ENCODE results near the gene PRDX3.

PRDX3 gene

DNA sequence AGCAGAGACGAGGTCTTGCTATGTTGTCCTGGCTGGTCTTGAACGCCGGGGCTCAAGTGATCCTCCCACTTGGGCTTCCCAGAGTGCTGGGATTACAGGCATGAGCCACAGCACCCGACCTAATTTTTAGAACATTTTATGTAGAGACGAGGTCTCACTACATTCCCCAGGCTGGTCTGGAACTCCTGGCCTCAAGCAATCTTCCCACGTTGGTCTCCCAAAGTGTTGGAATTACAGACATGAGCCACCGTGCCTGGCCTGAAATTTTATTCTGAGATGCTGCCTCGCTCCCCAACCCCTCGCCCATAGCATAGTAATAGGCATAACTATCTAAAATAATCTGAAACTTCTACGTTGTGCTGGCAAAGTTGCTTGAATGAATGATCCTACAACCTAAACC, 35.0 kb downstream of the PRDX3 start:
- Histone ChIP-seq H3K27ac (ENCODE audit: low read length, poor library complexity, severe bottlenecking) (no peak overlapping the region), H3K9ac (ENCODE audit: low read length) (no peak overlapping the region), H2BK120ac (ENCODE audit: low read depth, low read length) (no peak overlapping the region), H3K4me3 (ENCODE audit: insufficient read depth in 1 of 2, low read depth in 1 of 2, low read length in 2 of 2) (no peak overlapping the region), H4K8ac (ENCODE audit: low read length) (no peak overlapping the region), H3K9me3 (ENCODE audit: control insufficient read depth, low read length) (no peaks in the 10 kb centered on the region), H3K36me3 (ENCODE audit: control insufficient read depth in 1 of 2, insufficient read depth in 2 of 2, low read depth in 1 of 2, low read length in 2 of 2) (peaks cover 32 to 37% of the 10 kb centered on the region in 2 experiments), H2BK5ac (ENCODE audit: low read depth, low read length, poor library complexity, severe bottlenecking) (no peak overlapping the region), H3K4ac (ENCODE audit: low read depth in 1 of 2, low read length in 2 of 2) (no peak overlapping the region), H2BK15ac (ENCODE audit: low read depth, poor library complexity, severe bottlenecking) (no peak overlapping the region), H4K91ac (ENCODE audit: low read length) (no peak overlapping the region), H3K23ac (ENCODE audit: low read length in 2 of 2) (no peak overlapping the region), H3K18ac (ENCODE audit: low read depth in 1 of 2, low read length in 2 of 2) (no peak overlapping the region), H3K4me2 (ENCODE audit: low read length, poor library complexity, severe bottlenecking) (no peak overlapping the region), H3K27me3 (ENCODE audit: control insufficient read depth in 1 of 2, insufficient read depth in 1 of 2, low read length in 2 of 2) (no peaks in the 10 kb centered on the region), H3K4me1 (ENCODE audit: control insufficient read depth, insufficient read depth, low read depth, low read length) (no peaks in the 10 kb centered on the region), H2AK5ac (ENCODE audit: low read length, severe bottlenecking) (no peak overlapping the region), H3K79me1 (replicated peaks; ENCODE audit: low read length, poor library complexity, severe bottlenecking) (no peaks in the 10 kb centered on the region), H2AFZ (ENCODE audit: low read depth, low read length) (no peak overlapping the region), H3K14ac (ENCODE audit: low read length in 2 of 2) (no peak overlapping the region), H2BK12ac (ENCODE audit: low read length in 2 of 2) (no peak overlapping the region)
- WGBS: 93% methylated on average over 10 of the region's 10 CpGs
- no peak for DNase-seq

DNA sequence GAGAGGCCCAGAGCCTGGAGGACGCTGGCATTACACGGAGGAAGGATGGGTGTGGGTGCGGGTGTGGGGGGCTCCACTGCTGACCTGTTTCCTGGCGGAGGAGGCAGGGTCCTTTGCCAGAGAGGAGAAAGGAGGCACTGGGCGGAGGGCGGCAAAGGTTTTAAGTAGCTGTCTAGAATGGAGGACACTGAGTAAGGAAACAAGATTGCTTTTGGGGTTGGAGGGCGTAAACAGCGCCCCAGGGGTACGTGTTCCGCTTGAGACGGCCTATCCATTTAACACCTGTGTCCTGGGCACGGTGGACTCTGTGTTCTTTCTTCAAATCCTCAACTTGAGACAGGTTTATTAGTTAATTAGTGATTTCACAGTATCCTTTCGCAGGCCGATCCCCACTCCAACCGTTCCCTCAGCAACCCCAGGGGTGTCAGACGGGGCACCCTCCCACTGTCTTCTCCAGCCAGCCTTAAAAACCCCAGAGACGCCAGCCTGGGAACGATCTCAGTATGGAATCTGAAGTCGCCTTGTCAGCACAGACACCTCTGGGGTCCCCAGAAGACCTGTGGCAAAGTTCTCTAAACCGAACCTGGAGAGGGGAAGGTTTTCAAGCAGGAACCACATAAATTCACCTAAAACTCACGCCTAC, 37.9 kb downstream of the PRDX3 start:
- no peak overlapping the region for H2BK15ac ChIP-seq (ENCODE audit: low read depth, poor library complexity, severe bottlenecking)
- H2AK5ac ChIP-seq (ENCODE audit: low read length, severe bottlenecking): no peak overlapping the region
- H2BK12ac ChIP-seq (ENCODE audit: low read length in 2 of 2): no peak overlapping the region
- H3K79me1 ChIP-seq (replicated peaks; ENCODE audit: low read length, poor library complexity, severe bottlenecking): no peaks in the 10 kb centered on the region
- WGBS: 89% methylated on average over 18 of the region's 21 CpGs
- H3K4me2 ChIP-seq (ENCODE audit: low read length, poor library complexity, severe bottlenecking): no peak overlapping the region
- H3K4me3 ChIP-seq (ENCODE audit: insufficient read depth in 1 of 2, low read depth in 1 of 2, low read length in 2 of 2): no peak overlapping the region
- H3K9ac ChIP-seq (ENCODE audit: low read length): no peak overlapping the region
- H3K27me3 ChIP-seq (ENCODE audit: control insufficient read depth in 1 of 2, insufficient read depth in 1 of 2, low read length in 2 of 2): no peaks in the 10 kb centered on the region
- no peaks in the 10 kb centered on the region for H3K9me3 ChIP-seq (ENCODE audit: control insufficient read depth, low read length)
- no peak overlapping the region for H3K14ac ChIP-seq (ENCODE audit: low read length in 2 of 2)
- H3K27ac ChIP-seq (ENCODE audit: low read length, poor library complexity, severe bottlenecking): no peak overlapping the region
- peaks cover 23 to 29% of the 10 kb centered on the region in 2 experiments for H3K36me3 ChIP-seq (ENCODE audit: control insufficient read depth in 1 of 2, insufficient read depth in 2 of 2, low read depth in 1 of 2, low read length in 2 of 2)
- DNase-seq: no peak
- H3K4ac ChIP-seq (ENCODE audit: low read depth in 1 of 2, low read length in 2 of 2): no peak overlapping the region
- no peak overlapping the region for H3K18ac ChIP-seq (ENCODE audit: low read depth in 1 of 2, low read length in 2 of 2)
- H3K4me1 ChIP-seq (ENCODE audit: control insufficient read depth, insufficient read depth, low read depth, low read length): no peaks in the 10 kb centered on the region
- H2BK5ac ChIP-seq (ENCODE audit: low read depth, low read length, poor library complexity, severe bottlenecking): no peak overlapping the region
- no peak overlapping the region for H2BK120ac ChIP-seq (ENCODE audit: low read depth, low read length)
- no peak overlapping the region for H3K23ac ChIP-seq (ENCODE audit: low read length in 2 of 2)
- no peak overlapping the region for H4K8ac ChIP-seq (ENCODE audit: low read length)
- no peak overlapping the region for H4K91ac ChIP-seq (ENCODE audit: low read length)
- no peak overlapping the region for H2AFZ ChIP-seq (ENCODE audit: low read depth, low read length)

DNA sequence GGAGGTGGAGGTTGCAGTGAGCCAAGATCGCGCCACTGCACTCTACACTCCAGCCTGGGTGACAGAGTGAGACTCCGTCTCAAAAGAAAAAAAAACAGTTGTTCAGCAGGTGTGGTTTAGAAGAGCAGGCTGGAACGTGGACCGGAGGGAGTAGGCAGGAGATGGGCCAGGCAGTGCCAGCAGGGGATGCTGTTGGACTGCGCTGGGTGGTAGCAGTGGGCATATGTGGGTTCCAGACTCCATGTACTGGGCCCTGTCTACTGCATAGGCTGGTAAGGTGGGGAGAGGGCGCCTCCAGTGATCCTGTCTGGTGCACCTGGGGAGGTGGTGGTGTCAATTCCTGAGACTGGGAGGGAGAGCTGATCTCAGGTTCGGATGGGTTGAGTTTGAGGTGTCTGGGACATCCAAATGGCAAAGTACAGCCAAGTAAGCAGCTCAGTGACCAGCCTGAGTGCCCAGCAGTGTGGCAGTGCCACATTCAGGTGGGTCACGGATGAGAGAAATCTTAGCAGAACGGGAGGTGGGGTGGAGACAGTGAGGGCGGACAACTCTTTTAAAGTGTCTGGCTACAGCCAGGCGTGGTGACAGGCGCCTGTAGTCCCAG, 39.0 kb downstream of the PRDX3 start:
- Histone ChIP-seq H2BK5ac (ENCODE audit: low read depth, low read length, poor library complexity, severe bottlenecking) (no peak overlapping the region), H3K14ac (ENCODE audit: low read length in 2 of 2) (no peak overlapping the region), H2AFZ (ENCODE audit: low read depth, low read length) (no peak overlapping the region), H2BK15ac (ENCODE audit: low read depth, poor library complexity, severe bottlenecking) (no peak overlapping the region), H3K4me2 (ENCODE audit: low read length, poor library complexity, severe bottlenecking) (no peak overlapping the region), H4K91ac (ENCODE audit: low read length) (peak overlapping the region; percentile 78), H3K9ac (ENCODE audit: low read length) (no peak overlapping the region), H2AK5ac (ENCODE audit: low read length, severe bottlenecking) (no peak overlapping the region), H3K27ac (ENCODE audit: low read length, poor library complexity, severe bottlenecking) (no peak overlapping the region), H3K4me1 (ENCODE audit: control insufficient read depth, insufficient read depth, low read depth, low read length) (no peaks in the 10 kb centered on the region), H3K9me3 (ENCODE audit: control insufficient read depth, low read length) (no peaks in the 10 kb centered on the region), H3K18ac (ENCODE audit: low read depth in 1 of 2, low read length in 2 of 2) (no peak overlapping the region), H3K79me1 (replicated peaks; ENCODE audit: low read length, poor library complexity, severe bottlenecking) (no peaks in the 10 kb centered on the region), H3K4ac (ENCODE audit: low read depth in 1 of 2, low read length in 2 of 2) (no peak overlapping the region), H3K4me3 (ENCODE audit: insufficient read depth in 1 of 2, low read depth in 1 of 2, low read length in 2 of 2) (no peak overlapping the region), H3K27me3 (ENCODE audit: control insufficient read depth in 1 of 2, insufficient read depth in 1 of 2, low read length in 2 of 2) (no peaks in the 10 kb centered on the region), H2BK120ac (ENCODE audit: low read depth, low read length) (no peak overlapping the region), H4K8ac (ENCODE audit: low read length) (no peak overlapping the region), H2BK12ac (ENCODE audit: low read length in 2 of 2) (no peak overlapping the region), H3K23ac (ENCODE audit: low read length in 2 of 2) (no peak overlapping the region), H3K36me3 (ENCODE audit: control insufficient read depth in 1 of 2, insufficient read depth in 2 of 2, low read depth in 1 of 2, low read length in 2 of 2) (peaks cover 25 to 29% of the 10 kb centered on the region in 2 experiments)
- WGBS: 92% methylated on average over 13 of the region's 13 CpGs
- peak; percentile 32 for DNase-seq

DNA sequence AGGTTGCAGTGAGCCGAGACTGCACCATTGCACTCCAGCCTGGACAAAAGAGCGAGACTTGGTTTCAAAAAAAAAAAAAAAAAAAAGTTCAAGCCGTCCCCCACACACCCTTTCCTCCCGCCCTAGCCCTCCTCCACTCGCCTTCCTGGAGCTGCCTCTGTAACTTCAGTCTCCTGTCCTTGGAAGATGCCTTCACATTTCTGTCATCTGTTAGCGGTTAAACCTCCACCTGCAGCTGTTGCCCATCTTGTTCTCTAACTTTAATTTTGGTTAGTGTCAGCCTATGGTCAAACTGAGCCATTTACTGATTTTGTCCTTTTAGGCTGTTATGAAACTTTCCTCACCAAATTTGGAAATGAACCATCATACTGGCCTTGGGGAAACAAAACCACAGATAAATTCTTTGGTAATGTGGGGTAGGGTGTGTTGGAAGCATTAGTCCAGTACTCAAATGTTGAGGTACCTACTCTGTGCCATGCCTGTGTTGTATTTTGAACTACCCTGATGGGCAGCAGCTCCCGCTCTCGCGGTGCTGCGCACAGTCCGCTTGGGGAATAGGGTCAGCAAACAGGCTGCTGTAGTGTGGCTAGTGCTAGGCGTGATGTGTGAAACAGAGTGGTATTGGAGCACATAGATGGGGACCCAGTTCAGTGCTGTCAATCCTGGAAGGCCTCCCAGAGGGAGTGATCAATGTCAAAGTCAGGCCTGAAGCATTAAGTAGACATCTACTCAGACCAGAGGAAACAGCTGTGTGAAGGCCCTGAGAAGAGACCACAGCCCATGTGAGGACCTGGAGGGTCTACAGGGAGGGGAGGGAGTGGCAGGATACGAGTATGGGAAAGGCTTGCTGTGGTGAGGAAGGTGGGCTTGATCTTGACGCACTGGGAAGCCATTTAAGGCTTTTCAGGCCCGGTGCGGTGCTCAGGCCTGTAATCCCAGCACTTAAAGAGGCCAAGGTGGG, 40.0 kb downstream of the PRDX3 start:
- H2AK5ac ChIP-seq (ENCODE audit: low read length, severe bottlenecking): no peak overlapping the region
- H3K18ac ChIP-seq (ENCODE audit: low read depth in 1 of 2, low read length in 2 of 2): no peak overlapping the region
- peaks cover 2% of the 10 kb centered on the region for H3K79me1 ChIP-seq (replicated peaks; ENCODE audit: low read length, poor library complexity, severe bottlenecking)
- H3K9ac ChIP-seq (ENCODE audit: low read length): no peak overlapping the region
- H2BK12ac ChIP-seq (ENCODE audit: low read length in 2 of 2): no peak overlapping the region
- no peak overlapping the region for H3K27ac ChIP-seq (ENCODE audit: low read length, poor library complexity, severe bottlenecking)
- WGBS: 96% methylated on average over 16 of the region's 16 CpGs
- H2BK120ac ChIP-seq (ENCODE audit: low read depth, low read length): no peak overlapping the region
- no peaks in the 10 kb centered on the region for H3K4me1 ChIP-seq (ENCODE audit: control insufficient read depth, insufficient read depth, low read depth, low read length)
- H3K4ac ChIP-seq (ENCODE audit: low read depth in 1 of 2, low read length in 2 of 2): no peak overlapping the region
- no peak overlapping the region for H3K4me2 ChIP-seq (ENCODE audit: low read length, poor library complexity, severe bottlenecking)
- no peaks in the 10 kb centered on the region for H3K27me3 ChIP-seq (ENCODE audit: control insufficient read depth in 1 of 2, insufficient read depth in 1 of 2, low read length in 2 of 2)
- peaks cover 31 to 35% of the 10 kb centered on the region in 2 experiments for H3K36me3 ChIP-seq (ENCODE audit: control insufficient read depth in 1 of 2, insufficient read depth in 2 of 2, low read depth in 1 of 2, low read length in 2 of 2)
- no peak overlapping the region for H4K91ac ChIP-seq (ENCODE audit: low read length)
- H3K23ac ChIP-seq (ENCODE audit: low read length in 2 of 2): no peak overlapping the region
- H3K14ac ChIP-seq (ENCODE audit: low read length in 2 of 2): no peak overlapping the region
- H3K4me3 ChIP-seq (ENCODE audit: insufficient read depth in 1 of 2, low read depth in 1 of 2, low read length in 2 of 2): no peak overlapping the region
- peak overlapping the region; percentile 48 for H4K8ac ChIP-seq (ENCODE audit: low read length)
- no peaks in the 10 kb centered on the region for H3K9me3 ChIP-seq (ENCODE audit: control insufficient read depth, low read length)
- no peak overlapping the region for H2AFZ ChIP-seq (ENCODE audit: low read depth, low read length)
- no peak overlapping the region for H2BK15ac ChIP-seq (ENCODE audit: low read depth, poor library complexity, severe bottlenecking)
- H2BK5ac ChIP-seq (ENCODE audit: low read depth, low read length, poor library complexity, severe bottlenecking): no peak overlapping the region
- no peak for DNase-seq
